Measurements from ENCODE around the gene NGB. TPM values are rescaled to one million over a fixed set of nuclear protein-coding genes. Genes with fewer than 3 reads are reported as not detected.
A peak's percentile ranks its signal among the peaks of the same experiment; 100 is the strongest.

The NGB gene
- total RNA-seq, 2 donors from 2014 or later, result not detected

GRCh38 chr14:77278461-77279230 is 7.6 kb upstream of the NGB start:
- Histone ChIP-seq H3K27ac (ENCODE audit: low read depth, low read length) (no peak overlapping the region), H3K4me3 (ENCODE audit: low read length) (no peak overlapping the region), H3K4me1 (ENCODE audit: control insufficient read depth, insufficient read depth, low read length) (no peaks in the 10 kb centered on the region), H3K9me3 (ENCODE audit: control insufficient read depth, low read length) (no peaks in the 10 kb centered on the region), H3K9ac (ENCODE audit: extremely low read depth, low read length, poor library complexity, severe bottlenecking) (no peak overlapping the region), H3K36me3 (ENCODE audit: control insufficient read depth, insufficient read depth, low read length) (peaks cover 46% of the 10 kb centered on the region), H3K27me3 (ENCODE audit: control insufficient read depth, insufficient read depth, low read length, poor library complexity, severe bottlenecking) (no peaks in the 10 kb centered on the region)
- DNase-seq, result no peak
- H3K27ac Mint-ChIP-seq, result no peak overlapping the region
- H3K4me1 Mint-ChIP-seq, result no peaks in the 10 kb centered on the region
- TF ChIP-seq, protein P1, sequence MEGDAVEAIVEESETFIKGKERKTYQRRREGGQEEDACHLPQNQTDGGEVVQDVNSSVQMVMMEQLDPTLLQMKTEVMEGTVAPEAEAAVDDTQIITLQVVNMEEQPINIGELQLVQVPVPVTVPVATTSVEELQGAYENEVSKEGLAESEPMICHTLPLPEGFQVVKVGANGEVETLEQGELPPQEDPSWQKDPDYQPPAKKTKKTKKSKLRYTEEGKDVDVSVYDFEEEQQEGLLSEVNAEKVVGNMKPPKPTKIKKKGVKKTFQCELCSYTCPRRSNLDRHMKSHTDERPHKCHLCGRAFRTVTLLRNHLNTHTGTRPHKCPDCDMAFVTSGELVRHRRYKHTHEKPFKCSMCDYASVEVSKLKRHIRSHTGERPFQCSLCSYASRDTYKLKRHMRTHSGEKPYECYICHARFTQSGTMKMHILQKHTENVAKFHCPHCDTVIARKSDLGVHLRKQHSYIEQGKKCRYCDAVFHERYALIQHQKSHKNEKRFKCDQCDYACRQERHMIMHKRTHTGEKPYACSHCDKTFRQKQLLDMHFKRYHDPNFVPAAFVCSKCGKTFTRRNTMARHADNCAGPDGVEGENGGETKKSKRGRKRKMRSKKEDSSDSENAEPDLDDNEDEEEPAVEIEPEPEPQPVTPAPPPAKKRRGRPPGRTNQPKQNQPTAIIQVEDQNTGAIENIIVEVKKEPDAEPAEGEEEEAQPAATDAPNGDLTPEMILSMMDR (conservative IDR thresholded peaks at IDR 0.05), result peak; percentile 51
- WGBS, 2 experiments (ENCODE audit: insufficient coverage in 1 of 2, insufficient read length in 1 of 2), result 91 to 96% methylated on average over 5 to 13 of the region's 14 CpGs
- no peaks in the 10 kb centered on the region for H3K9me3 Mint-ChIP-seq
- H3K36me3 Mint-ChIP-seq (ENCODE audit: low read depth), result peaks cover 34% of the 10 kb centered on the region
- H3K27me3 Mint-ChIP-seq (ENCODE audit: insufficient read depth), result peaks cover 5% of the 10 kb centered on the region
- no peak overlapping the region for H3K4me3 Mint-ChIP-seq

GRCh38 chr14:77276959-77277358 is 6.0 kb upstream of the NGB start:
- peaks cover 21% of the 10 kb centered on the region for H3K27me3 Mint-ChIP-seq (ENCODE audit: insufficient read depth)
- H3K4me3 Mint-ChIP-seq, result no peak overlapping the region
- Histone ChIP-seq H3K9me3 (ENCODE audit: control insufficient read depth, low read length) (no peaks in the 10 kb centered on the region), H3K27ac (ENCODE audit: low read depth, low read length) (no peak overlapping the region), H3K36me3 (ENCODE audit: control insufficient read depth, insufficient read depth, low read length) (peaks cover 34% of the 10 kb centered on the region), H3K9ac (ENCODE audit: extremely low read depth, low read length, poor library complexity, severe bottlenecking) (no peak overlapping the region), H3K27me3 (ENCODE audit: control insufficient read depth, insufficient read depth, low read length, poor library complexity, severe bottlenecking) (peaks cover 14% of the 10 kb centered on the region), H3K4me1 (ENCODE audit: control insufficient read depth, insufficient read depth, low read length) (no peaks in the 10 kb centered on the region), H3K4me3 (ENCODE audit: low read length) (no peak overlapping the region)
- no peak overlapping the region for H3K27ac Mint-ChIP-seq
- WGBS, 2 experiments (ENCODE audit: insufficient coverage in 1 of 2, insufficient read length in 1 of 2), result 88 to 95% methylated on average over 11 to 12 of the region's 12 CpGs
- TF ChIP-seq, protein P1 (conservative IDR thresholded peaks at IDR 0.05), result no peak
- no peaks in the 10 kb centered on the region for H3K4me1 Mint-ChIP-seq
- peaks cover 23% of the 10 kb centered on the region for H3K36me3 Mint-ChIP-seq (ENCODE audit: low read depth)
- H3K9me3 Mint-ChIP-seq, result no peaks in the 10 kb centered on the region
- no peak for DNase-seq

- H3K4me1 Mint-ChIP-seq, result no peaks in the 10 kb centered on the region
- DNase-seq, result no peak
- H3K4me3 Mint-ChIP-seq, result no peak overlapping the region
- Histone ChIP-seq H3K4me1 (ENCODE audit: control insufficient read depth, insufficient read depth, low read length) (no peaks in the 10 kb centered on the region), H3K4me3 (ENCODE audit: low read length) (no peak overlapping the region), H3K9me3 (ENCODE audit: control insufficient read depth, low read length) (no peaks in the 10 kb centered on the region), H3K27ac (ENCODE audit: low read depth, low read length) (peak overlapping the region; percentile 47), H3K9ac (ENCODE audit: extremely low read depth, low read length, poor library complexity, severe bottlenecking) (no peak overlapping the region), H3K27me3 (ENCODE audit: control insufficient read depth, insufficient read depth, low read length, poor library complexity, severe bottlenecking) (peaks cover 19% of the 10 kb centered on the region), H3K36me3 (ENCODE audit: control insufficient read depth, insufficient read depth, low read length) (peaks cover 29% of the 10 kb centered on the region)
- H3K27me3 Mint-ChIP-seq (ENCODE audit: insufficient read depth), result peaks cover 27% of the 10 kb centered on the region
- no peak overlapping the region for H3K27ac Mint-ChIP-seq
- WGBS, 2 experiments (ENCODE audit: insufficient coverage in 1 of 2, insufficient read length in 1 of 2), result 89 to 91% methylated on average over 15 of the region's 15 CpGs
- H3K9me3 Mint-ChIP-seq, result no peaks in the 10 kb centered on the region
- TF ChIP-seq, protein P1 (conservative IDR thresholded peaks at IDR 0.05), result peak; percentile 17
- H3K36me3 Mint-ChIP-seq (ENCODE audit: low read depth), result peaks cover 19% of the 10 kb centered on the region
Measured at GRCh38 chr14:77276295-77276935, 5.4 kb upstream of the NGB start.

Measured in endodermal cell (in vitro differentiated cells).